ENCODE results near the gene SLC45A1. TPM values are rescaled to one million over a fixed set of nuclear protein-coding genes. Genes with fewer than 3 reads are reported as not detected.
A peak's percentile ranks its signal among the peaks of the same experiment; 100 is the strongest.
"Not testable (repeated sequence)": the region's sequence is repeated elsewhere in the genome, so short reads cannot be mapped to it uniquely, and the experiment has no call there.

Gene SLC45A1
- 0.78 and 1.2 TPM in 2 replicates for total RNA-seq

DNA sequence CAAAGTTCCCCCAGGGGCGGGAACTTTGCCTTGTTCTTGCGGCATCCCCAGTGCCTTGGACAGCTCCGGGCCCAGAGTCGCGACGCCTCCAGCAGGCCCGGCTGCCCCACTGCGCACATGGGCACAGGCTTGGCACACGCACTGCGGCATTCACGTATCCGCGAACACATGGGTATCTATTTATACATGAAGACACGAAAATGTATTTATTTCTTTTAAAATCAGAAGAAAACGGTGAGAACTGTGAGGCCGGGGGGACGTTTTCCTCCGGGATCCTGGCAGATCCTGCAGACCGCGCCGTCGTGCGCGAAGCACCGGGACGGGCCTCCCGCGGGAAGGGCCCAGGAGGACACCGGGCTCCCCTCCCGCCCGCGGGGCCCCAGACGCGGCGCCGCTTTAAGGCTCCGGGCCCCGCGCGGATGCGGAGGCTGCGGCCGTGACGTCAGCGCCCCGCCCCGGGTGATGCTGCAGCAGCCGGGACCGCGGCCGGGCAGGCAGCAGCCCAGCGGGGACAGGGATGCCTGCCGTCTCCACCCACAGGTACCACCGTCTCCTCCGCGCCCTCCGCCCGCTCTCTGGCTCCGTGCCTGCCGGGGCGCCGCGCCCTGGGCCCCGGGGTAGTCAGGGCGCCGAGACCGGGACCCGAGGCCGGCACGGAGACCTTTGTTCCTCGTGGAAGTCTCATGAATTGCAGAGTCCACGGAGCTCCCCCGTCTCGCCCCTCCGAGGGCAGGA is at the start of gene SLC45A1:
Gene SLC45A1 (plus strand): TSS at position 468 of the 735 bp plus-strand sequence. CDS start 6,216 bp downstream, outside the sequence.
- peak; percentile 15 for DNase-seq (ENCODE audit: low read depth, low spot score)

- no peak for DNase-seq (ENCODE audit: low read depth, low spot score)
These were observed 44.9 kb upstream of the SLC45A1 start for GRCh38 chr1:8273036-8273435.

GRCh38 chr1:8274352-8274751 is 43.6 kb upstream of the SLC45A1 start:
- DNase-seq (ENCODE audit: low read depth, low spot score) = no peak

DNA sequence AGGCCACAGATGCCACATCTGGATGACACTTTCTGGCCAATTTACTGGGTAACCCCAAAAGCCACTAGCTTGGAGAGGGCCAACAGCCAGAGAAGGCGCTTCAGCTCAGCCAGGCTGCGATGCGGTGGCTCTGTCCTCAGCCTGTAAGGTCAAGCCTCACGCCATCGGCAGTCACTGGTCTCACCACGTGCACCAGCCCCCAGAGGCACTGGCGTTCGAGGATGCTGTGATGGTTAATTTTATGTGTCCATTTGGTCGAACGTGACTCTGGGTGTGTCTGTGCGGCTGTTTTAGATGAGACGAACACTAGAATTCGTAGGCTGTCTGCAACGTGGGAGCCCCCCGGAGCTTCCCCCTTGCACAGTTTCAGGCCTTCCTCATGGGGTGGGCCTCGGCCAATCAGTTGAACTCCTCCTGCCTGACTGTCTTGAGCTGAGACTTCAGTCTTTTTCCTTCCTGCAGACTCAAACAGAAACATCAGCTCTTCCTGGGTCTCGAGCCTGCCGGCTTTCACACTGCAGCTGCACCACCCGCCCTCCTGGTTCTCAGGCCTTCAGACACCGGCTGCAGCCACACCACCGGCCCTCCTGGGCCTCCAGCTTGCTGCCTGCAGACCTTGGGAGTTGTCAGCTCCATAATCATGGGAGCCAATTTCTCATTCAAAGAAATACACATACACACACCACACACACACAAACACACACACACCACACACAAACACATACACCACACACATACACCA is 41.6 kb upstream of the SLC45A1 start:
- DNase-seq (ENCODE audit: low read depth, low spot score) = no peak

GRCh38 chr1:8276932-8277331 is 41.0 kb upstream of the SLC45A1 start:
- DNase-seq (ENCODE audit: low read depth, low spot score) = no peak

- DNase-seq (ENCODE audit: low read depth, low spot score) = not testable (repeated sequence)
These were observed 39.2 kb upstream of the SLC45A1 start for GRCh38 chr1:8278677-8279076.

DNA sequence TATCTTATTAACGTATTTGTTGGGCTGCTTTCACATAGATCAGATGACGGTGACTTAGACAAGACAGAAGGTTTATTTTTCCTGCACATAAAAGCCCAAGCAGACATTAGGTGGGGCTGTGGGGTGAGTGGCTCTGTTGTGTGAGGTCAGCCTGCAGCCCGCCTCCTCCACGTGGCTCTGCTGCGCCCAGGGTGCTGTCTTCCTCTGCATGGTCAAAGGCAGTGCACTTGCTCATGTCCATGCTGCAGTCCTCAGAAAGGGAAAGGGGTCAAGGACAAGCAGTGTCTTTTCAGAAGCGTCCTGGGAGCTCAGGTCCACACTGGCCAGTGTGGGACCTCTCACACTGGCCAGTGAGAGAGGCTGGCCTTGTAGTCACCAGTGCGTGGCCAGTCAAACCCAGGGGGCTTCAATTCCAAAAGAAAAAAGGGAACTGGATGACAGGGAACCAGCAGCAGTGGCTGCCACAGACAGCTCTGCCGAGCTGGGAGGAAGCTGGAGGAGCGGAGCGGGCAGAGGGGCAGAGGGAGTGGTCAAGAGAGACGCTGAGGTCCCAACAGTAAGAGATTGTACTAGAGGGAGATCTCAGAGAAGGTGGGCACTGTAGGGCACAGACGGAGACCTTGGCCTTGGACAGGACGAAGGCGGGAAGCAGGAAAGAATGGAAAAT is 35.9 kb upstream of the SLC45A1 start:
- DNase-seq (ENCODE audit: low read depth, low spot score) = no peak

DNA sequence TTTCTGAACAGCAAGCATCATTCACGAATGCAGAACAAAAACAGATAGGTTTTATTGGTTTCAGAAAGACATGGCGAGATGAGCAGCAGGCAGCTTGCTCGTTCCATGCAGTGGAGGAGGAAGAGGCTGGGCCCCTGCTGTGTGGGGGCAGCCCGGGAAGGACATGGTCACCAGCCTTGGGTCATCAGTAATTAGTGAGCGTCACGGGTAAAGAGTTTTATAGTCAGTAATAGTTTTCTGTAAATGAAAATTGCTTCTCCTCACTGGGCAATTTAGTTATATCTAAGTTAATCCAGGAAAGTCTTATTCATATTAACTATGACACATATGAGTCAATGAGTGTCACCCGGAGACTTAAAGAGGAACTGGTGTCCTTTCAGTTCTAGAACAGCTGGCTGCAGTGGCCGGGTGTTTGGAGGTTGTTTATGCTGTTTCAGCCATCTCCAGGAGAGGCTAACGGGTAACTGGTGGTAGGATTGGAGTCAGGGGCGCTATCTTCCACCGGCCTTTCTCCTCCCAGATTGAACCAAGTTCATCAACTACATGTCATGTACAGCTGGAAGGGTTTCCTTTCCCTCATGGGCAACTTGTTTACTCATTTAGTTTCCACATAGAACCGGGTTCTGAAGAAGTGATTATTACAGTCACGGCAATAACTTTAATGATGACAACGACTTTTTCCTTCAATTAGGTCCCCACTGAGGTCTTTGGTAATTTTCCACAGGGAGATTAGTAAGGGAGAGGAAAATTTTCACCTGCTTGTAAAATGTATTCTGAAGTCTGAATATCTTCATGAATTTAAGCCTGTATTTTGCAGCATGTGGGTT is 34.6 kb upstream of the SLC45A1 start:
- DNase-seq (ENCODE audit: low read depth, low spot score) = no peak

DNA sequence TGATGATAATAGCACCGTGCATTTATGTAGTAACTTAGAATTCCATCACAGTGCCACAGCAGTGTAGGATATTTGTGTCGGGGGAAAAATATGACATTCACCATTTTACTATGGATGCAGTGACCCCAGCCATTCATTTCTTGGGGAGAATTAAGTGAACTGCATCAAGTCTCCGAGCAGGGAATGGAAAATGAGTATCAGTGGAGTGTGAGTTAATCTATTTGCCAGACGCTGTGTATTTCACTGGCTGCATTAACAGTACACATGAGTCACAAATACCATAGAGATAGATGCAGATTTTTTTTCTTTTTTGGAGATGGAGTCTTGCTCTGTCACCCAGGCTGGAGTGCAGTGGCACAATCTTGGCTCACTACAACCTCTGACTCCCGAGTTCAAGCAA is 33.8 kb upstream of the SLC45A1 start:
- no peak for DNase-seq (ENCODE audit: low read depth, low spot score)

- DNase-seq (ENCODE audit: low read depth, low spot score) = no peak
These were observed 32.8 kb upstream of the SLC45A1 start for GRCh38 chr1:8285103-8285502.

GRCh38 chr1:8285965-8286364 is 31.9 kb upstream of the SLC45A1 start:
- no peak for DNase-seq (ENCODE audit: low read depth, low spot score)

- no peak for DNase-seq (ENCODE audit: low read depth, low spot score)
These were observed 24.8 kb upstream of the SLC45A1 start for GRCh38 chr1:8293118-8293517.

GRCh38 chr1:8293641-8294169 is 24.2 kb upstream of the SLC45A1 start:
- no peak for DNase-seq (ENCODE audit: low read depth, low spot score)

DNA sequence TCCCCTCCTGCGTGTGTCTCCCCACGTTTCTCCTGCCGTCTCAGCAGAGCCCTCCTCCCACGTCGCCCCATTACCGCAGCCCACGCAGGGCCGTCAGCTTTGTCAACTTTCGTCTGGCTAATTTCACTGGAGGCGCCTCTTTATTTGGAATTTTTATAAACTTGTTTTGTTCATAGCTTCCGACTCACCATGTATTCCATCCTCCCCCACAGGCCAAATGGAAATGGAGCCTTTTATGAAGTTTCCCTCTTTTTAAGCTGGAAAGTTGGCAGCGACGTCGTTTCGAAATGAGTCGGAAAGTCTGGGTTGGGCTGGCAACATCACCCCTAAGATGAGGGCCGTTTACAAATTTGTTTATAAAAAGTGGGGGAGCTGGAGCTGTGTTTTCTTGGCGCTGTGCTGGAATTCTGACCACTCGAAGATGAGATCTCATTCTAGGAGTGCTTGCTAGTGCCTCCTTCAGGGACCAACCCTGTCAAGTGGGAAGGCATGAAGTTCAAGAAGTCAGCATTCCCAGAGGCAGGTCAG is 23.7 kb upstream of the SLC45A1 start:
- no peak for DNase-seq (ENCODE audit: low read depth, low spot score)

- DNase-seq (ENCODE audit: low read depth, low spot score) = no peak
These were observed 20.7 kb upstream of the SLC45A1 start for GRCh38 chr1:8297245-8297644.

GRCh38 chr1:8299963-8300362 is 18.0 kb upstream of the SLC45A1 start:
- no peak for DNase-seq (ENCODE audit: low read depth, low spot score)

DNA sequence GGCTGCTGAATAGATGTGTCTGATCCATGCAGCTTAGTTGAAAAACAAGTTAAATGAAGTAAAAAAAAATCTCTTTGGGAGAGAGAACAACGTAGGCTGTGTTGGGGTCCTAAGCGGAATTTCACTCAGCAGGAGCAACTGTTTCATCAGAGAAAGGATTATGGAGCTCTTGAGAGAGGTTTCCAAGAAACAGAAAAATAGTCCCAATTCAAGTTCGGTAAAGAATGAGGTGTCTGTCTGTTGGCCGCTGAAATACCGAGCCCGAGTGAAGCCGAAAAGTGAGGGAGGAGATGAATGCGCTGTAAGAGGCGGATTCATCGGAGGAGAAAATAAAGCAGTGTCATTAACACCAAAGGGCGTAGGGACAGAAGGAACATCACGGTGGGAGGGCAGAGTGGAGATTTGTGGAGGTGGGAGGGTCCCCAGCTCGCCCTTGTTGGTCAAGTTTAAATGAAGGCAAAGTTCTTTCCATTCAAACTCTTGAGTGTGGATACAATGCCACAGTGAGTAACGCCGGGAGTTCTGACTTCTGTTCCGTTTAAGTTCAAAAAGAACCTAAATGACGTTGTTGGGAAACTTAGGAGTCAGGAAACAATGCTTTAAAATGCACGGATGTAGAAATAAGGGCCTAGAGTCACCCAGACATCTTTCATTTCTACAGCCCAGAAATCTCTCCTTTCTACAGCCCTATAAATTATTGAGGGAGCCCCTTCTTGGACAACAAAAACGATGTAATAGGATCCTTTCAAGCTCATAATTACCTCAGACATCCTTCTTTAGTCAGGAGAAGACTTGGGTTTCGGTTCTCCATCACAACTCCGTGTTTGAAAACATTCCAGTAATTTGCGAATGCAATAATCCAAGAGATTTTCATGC is 15.6 kb upstream of the SLC45A1 start:
- DNase-seq (ENCODE audit: low read depth, low spot score) = no peak

DNA sequence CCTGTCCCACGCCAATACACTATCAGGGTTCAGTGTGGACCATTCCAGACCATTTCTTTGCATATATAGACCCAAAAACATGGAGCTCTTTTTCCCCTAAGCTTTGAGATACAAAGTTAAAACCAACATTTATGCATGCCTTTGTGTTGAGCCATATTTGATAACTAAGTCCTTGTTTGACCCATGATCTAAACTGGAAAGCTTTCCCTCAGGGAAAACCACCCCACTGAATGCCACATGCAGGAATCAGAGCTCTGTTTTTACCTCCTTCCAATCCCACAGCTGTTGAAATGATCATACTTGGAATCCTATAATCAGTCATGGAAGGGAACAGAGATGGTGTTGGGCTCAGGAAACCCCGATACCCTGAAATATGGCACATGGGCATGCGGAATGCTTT is 14.8 kb upstream of the SLC45A1 start:
- no peak for DNase-seq (ENCODE audit: low read depth, low spot score)

GRCh38 chr1:8303876-8304275 is 14.0 kb upstream of the SLC45A1 start:
- DNase-seq (ENCODE audit: low read depth, low spot score) = no peak

DNA sequence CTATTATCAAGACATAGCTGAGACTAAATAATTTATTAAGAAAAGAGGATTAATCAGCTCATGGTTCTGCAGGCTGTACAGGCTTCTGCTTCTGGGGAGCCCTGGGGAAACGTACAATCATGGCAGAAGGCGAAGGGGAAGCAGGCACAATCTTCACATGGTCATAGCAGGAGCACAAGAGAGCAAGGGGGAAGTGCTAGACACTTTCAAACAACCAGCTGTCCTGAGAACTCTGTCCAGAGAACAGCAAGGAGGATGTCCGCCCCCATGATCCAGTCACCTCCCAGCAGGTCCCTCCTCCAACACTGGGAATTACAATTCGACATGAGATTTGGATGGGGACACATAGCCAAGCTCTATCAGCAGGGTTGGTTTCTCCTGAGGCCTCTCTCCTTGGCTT is 10.3 kb upstream of the SLC45A1 start:
- DNase-seq (ENCODE audit: low read depth, low spot score) = no peak
